SIG-M5 treated with dmso at 0.1 percent for 504 hours (cell line): ENCODE results near the gene SLC43A1.
A peak's percentile ranks its signal among the peaks of the same experiment; 100 is the strongest.

Experiments
- DNase-seq: peaks from one replicate; lab custom pipeline; 2025; ENCODE audit not compliant: unreplicated experiment; lab: John Stamatoyannopoulos, UW

SLC43A1 gene

DNA sequence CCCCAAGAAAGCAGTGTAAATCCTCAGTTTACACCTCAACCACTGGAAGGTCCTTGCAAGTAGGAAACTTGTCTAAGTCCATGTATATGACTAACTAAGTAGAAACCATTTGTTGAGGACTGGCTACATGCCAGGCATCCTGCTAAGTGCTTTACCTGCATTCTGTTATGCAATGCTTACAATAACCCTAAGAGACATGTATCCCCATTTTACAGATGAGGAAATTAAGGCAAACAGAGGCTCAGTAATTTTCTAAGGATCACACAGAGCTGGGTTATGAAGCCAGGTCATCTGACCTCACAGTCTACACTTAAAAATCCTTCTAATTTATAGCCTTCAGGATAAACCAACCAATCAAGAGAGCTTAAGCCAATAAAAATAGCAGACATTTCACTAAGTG lies 13.5 kb upstream of the SLC43A1 start:
- DNase-seq, result no peak

DNA sequence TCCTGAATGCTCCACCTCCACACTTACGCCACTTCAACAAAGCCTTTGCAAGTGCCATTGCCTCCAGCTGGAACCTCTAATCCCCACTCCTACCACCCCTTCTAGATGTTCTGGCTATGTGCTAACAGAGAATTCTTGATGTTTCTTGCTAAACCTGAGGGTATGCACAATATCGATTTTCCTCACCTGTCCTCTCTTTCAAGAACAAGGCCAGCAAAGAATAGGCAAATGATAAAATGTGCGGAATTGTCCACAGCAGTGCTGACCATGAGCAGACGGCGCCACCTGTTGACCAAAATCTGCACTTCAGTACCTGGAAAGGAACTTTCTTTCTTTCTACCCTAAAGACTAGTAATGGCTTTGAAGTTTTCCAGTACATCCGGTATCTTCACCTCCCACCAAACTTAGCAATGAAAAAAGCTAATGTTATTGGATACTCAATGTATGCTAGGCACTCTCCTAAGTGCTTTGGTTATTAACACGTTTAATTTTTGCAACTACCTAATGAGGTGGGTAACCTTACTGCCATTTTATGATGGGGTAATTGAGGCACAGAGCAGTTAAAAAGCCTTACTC lies 11.6 kb upstream of the SLC43A1 start:
- peak; percentile 34 for DNase-seq

DNA sequence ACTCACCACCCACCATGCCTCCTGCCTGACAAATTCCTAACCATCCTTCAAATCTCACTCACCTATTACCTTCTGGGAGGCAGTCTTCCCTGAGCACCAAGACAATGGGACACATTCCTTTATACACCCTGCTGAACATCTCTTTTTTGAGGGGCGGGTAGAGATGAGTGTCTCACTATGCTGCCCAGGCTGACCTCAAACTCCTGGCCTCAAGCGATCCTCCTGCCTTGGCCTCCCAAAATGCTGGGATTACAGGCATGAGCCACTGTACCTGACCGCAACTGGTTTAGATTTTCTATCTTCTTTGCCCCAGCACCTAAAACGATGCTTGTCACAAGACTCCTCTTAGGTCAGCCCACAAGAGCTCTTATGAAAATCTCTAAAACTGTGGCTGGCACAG lies 7.9 kb upstream of the SLC43A1 start:
- no peak for DNase-seq

DNA sequence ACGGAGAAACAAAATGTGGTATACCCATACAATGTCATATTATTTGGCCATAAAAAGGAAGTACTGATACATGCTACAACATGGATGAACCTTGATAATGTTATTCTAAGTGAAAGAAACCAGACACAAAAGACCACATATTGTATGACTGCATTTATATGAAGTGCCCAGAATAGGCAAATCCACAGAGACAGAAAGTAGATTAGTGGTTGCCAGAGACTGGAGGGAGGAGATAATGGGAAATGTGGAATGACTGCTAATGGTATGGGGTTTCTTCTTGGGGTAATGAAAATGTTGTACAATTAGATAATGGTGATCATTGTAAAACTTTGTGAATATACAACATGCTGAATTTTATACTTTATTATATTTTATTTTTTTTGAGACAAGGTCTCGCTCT lies 5.6 kb upstream of the SLC43A1 start:
- DNase-seq, result no peak

DNA sequence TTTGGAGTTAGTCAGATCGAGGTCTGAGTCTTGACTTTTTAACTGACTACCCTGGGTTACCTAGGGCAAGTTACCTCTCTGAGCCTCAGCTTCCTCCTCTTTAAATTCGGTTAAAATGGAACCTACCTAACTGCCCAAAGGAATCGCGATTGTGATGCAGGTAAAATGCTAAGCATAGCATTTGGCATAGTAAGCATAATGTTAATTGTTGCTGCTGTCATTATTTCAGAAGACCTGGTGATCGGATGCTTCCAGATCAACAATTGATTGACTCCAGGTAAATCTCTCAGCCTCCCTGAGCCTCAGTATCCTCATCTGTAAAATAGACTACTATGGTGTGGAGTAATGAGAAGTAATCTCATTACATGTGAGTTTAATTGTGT lies 550 bp upstream of the SLC43A1 start:
- DNase-seq, result no peak

DNA sequence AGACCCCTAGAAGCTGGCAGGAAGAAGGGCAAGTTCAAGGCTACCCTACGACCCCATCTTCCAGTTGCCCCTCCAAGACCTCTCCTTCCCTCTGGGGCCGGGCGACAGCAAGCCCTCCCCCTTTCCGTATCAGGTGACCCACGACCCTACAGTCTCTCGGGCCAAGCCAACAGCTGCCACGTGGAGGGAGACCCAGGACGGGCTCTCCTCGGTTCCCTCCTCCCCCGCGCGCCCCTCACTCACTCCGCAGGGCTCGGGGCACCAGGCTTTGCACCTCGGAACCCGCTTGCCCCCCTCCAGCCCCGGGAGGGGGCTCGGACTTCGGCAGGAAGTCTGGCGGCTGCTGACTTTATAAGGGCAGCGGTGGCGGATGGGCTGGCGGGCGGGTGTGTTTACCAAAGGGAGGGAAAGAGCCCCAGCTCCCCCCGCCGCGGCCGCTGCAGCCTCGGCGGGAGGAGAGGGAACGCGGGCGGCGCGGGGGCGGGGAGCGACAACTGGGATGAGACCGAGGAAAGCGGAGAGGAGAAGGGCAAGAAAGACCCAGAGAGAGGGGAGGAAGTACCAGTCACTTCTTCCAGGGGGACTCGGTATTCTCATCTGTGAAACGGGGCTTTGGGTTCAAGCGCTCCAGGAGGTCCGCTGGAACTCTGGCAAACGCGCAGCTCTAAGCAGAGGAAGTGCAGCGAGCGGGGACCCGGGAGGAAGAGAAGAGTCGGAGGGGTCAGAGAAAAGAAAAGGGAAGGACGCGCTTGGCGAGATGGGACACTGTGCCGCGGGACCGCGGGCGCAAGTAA lies 767 bp downstream of the SLC43A1 start:
- DNase-seq, result peak; percentile 42

DNA sequence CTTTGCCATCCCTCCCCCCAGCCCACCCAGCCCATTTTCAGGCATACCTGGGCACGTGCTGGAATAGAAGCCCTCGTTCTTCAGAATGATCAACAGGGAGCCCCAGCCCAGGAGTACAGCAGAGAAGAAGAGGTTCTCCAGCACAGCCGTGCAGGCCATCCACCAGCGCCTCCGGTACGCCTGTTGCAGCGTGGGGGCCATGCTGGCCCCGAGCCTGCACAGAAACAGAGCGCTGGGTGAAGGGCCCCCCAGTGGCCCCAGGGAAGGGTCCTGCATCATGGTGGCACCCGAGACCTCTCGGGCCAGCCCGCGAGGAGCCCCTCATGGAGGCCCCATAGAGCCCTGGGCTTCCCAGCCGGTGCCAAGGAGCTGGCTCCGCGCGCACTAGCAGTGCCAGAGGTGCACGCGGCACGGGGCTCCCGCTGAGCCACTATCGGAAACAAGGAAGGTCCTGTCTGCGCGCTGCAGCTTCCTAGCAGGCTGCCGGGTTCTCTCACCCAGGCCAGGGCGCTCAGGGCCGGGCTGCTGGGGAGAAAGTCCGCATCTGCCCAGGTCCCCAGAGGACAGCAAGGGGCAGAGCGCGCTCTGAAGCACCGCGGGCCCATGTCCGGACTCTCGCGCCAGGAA lies 1.5 kb downstream of the SLC43A1 start:
- DNase-seq, result peak; percentile 15

DNA sequence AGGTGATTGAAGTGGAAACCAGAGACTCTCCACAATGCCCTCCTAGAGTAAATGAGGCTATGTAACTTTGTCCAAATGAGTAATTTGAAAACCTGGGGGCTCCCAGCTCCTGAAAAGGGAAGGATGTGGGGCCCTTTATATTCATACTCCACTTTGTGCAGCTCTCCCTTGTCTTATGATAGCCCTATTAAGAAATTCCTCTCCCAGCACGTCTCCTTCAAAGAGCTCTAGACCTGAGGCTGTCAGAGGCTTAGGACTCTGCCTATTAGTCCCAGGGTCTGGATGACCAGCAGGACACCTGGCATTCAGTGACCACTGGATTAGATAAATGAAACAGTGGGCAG lies 2.1 kb downstream of the SLC43A1 start:
- peak; percentile 49 for DNase-seq

DNA sequence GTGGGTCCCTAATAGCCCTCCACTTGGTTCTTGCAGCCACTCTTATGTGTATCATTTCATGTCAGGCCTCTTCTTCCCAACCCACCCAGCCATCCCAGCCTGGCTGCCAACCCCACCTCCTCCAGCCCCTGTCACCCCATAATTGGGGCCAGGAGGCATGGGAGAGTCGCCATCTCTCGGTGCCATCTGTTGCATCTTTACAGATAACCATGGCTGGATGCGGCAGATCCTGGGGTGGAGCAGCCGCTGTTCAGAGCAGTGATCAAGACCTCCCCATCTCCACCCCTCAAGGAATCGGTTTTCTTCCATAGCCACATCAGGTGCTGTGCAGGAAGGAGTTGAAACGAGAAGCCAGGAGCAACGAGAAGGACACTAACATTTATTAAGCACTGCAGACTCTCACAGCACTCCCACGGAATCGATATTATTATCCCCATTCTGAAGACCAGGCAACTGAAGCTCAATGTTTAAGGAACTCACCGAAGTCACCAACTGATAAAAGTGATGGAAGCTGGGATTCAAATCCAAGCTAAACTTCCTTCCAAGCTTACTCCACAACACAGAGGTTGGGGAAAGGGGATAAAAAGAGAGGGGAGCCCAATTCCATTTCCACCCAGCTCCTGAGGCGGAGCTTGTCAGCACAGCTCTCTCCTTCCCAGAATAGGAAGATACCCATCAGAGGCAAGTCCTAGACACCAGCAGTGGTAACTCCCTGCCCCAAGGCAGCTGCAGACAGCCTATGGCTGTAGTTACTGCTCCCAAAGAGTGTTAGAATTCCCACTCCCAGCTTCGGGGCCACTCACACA lies 2.7 kb downstream of the SLC43A1 start:
- DNase-seq, result no peak

DNA sequence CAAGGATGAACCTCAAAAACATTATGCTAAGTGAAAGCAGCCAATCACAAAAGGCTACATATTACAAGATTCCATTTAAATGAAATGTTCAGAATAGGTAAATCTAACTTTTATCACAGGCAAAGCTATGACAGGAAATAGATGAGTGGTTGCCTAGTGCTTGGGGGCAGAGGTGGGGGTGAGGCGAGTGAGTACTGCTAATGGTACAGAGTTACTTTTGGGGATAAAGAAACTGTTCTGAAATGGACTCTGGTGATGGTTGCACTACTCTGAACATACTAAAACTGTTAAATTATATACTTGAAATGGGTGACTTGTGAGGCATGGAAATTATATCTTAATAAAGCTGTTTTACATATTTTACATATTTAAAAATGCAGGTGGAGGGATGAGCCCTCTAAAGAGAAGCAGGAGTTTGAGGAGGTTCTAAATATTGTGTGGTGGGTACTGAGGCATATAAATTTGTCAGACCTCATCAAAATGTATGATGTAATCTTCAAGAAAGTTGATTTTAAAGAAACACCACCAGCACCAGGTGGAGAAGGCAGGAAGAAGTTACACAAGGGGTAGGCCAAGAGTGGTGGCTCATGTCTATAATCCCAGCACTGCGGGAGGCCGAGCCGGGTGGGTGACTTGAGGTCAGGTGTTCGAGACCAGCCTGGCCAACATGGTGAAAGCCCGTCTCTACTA lies 3.6 kb downstream of the SLC43A1 start:
- no peak for DNase-seq

DNA sequence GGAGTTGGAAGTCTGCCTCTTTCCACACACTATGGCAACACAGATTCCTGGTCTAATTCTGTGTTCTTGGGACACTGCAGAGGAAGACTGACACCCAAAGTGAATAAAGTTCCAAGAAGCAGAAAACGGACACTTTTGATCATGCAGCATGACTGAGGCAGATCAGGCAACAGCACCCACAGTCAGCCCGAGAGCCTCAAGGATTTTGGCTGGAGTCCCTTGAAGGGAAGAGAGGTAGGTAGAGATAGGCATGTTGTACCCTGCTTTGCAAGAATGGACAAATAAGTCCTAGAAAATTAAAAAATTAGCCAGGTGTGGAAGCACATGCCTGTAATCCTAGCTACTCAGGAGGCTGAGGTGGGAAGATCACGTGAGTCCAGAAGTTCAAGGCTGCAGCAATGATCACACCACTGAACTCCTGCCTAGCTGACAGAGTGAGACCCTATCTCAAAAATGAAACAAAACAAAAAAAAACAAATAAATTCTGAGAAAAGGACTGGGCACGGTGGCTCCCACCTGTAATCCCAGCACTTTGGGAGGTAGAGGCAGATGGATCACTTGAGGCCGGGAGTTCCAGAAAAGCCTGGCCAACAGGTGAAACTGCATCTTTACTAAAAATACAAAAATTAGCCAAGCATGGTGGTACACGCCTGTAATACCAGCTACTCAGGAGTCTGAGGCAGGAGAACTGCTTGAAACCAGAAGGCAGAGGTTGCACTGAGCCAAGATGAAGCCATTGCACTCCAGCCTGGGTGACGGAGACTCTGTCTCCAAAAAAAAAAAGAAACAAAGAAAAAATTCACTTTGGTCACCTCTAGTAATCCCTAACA lies 6.9 kb downstream of the SLC43A1 start:
- no peak for DNase-seq

DNA sequence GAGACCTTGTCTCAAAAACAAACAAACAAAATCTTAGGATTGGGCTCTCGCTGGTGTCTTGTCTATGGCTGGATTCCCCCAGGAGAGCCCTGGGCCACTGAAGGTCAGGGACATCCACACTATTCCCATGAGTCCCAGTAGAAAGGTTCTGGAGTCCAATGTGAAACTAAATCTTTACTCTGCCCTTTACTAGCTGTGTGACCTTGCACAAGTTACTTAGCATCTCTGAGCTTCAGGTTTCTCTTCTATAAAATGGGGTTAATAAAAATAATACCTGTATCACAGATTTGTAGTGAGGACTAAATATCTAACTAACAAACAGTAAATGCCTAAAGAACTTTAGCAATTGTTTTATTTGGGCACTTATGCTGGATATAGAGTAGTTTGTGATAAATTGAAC lies 9.0 kb downstream of the SLC43A1 start:
- no peak for DNase-seq

DNA sequence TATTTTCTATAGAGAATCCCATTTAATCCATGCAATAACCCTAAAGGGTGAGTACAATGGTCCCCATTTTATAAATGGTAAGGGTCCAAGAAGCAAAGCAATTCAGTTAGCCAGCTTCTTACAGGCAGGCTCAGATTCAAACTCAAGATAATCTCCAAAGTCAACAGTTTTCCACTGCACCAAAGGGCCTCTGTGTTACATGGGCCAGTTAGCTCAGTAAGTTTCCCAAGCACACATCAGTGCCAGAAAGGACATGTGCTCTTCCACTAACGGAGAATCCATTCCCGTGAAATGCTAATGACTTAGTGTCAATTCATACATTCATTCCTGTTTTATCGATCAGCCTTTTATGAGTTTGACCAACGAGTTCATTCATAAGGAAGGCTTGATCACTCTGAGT lies 11.0 kb downstream of the SLC43A1 start:
- no peak for DNase-seq

DNA sequence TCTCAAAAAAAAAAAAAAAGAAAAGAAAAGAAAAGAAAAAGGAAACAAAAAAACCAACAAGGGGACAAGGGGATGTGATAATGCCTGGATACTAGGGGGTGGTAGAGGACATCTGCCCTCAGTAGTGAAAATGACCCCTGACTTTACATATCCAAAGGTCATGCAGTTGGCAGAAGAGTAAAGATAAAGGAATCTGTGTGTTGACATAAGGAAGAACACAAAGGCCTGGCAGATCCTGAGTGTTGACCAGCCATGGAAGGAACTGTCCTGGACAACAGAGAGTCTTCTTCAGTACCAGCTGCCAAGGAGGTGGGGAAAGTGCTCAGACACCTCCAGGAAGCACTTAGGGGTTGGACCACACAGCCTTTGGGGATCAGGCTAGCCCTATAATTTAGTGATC lies 12.6 kb downstream of the SLC43A1 start:
- no peak for DNase-seq

DNA sequence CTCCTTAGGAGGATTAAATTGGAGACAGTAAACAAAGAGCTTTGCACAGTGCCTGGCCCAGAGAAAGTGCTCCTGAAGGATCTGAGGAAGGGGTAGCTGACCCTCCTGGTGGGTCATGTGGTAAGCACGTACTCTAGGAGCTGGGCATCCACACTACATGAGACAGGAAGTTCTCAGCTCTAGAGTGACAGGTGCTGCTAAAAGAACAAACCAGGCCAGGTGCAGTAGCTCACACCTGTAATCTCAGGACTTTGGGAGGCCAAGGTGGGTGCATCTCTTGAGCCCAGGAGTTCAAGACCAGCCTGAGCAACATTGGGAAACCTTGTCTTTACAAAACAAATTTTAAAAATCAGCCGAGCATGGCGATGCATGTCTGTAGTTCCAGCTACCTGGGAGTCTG lies 13.1 kb downstream of the SLC43A1 start:
- no peak for DNase-seq

DNA sequence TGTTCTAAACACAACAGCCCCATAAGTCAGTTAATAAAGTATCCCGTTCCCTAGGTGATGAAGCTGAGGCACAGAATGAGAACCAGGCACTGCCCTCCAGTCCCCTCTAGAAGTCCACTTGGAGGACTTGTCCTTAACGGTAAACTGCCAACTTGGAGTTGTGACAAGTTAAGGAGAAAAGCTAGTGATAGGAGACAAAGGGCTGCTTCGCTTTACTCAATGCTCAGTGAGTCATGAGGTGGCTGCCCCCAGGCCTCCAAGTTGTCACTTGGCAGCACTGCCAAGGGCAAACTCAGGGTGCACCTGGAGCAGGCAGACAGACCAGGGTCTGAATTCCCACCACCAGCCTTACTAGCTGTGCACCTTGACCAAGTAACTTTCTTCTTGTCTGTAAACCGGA lies 13.5 kb downstream of the SLC43A1 start:
- DNase-seq, result no peak

DNA sequence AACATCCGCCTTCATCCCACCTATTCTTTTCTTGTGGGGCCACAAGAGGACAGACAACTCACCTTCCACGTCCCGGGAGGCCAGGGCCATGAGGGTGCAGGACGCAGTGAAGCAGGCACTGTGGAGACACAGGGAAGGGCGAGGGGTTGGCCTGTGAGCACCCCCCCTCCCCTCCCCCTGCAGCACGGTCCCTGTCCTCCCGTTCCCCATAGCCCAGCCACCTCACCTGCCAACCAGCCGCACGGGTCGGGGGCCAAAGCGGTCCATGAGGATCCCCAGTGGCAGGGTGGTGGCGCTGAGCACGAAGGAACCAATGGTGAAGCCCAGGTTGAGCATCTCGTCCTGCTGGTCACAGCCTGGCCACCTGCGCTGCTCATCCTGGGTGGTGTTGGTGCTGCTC lies 14.6 kb downstream of the SLC43A1 start:
- no peak for DNase-seq

DNA sequence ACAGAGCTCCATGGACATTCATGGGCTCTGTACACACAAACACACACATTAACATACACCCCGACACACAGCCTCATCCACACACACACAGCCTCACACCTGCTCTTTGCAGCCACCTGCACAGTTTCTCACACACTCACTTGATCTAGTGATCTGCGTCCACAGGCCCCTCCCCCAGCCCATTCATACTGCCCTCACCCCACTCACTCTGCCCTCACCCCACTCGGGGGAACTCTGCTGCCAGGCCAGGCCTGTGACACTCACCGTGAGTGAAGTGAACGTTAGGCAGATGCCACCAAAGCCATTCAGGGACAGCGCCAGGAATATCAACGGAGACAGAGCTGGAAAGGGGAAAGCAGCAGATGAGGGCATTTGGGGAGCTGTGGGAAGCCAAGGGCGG lies 15.0 kb downstream of the SLC43A1 start:
- DNase-seq, result no peak

DNA sequence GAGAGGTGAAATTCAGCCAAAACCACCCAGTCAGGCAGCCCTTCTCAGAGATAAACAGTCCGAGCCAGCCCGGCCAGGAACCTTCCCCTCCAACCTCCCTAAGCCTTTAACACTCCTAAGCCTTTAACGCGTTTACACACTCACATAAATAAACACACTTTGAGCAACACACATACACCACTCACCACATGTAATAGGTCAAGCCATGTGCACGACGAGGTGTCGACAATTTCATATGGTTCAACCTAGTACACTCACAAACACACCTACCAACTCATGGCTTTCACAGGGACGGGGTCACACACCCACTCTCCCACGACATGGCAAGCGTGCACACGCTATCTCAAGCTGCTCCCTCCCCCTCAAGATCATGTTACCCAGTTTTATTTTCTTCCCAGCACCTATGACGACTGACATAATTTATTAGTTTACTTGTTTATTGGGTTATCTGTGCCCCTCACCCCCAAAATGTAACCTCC lies 15.5 kb downstream of the SLC43A1 start:
- DNase-seq, result no peak

DNA sequence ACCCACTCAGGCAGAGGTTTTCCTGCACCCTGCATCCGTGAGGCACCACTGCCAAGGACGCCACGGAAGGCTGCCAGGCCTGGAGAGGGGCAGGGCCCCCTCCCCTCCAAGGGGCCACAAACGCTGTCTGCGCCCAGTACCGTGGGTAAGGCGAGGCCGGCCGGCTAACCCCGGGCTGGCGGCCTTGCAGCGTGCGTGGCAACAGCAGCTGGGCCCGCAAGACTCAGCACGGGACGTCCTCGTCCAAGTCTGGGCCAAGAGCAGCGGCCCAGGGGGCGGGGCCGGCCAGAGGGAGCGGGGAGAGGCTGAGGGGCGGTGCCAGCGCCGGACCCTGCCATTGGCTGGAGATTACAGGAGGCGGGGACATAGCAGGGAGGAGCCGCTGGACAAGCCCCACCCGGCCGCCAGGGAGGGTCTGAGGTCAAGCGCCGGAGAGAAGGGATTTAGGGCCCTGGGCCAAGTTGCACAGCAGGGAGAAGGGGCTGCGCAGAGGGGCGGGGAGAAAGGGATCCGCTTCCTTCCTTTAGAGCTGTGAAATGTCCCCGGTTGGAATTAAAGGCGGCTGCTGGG lies 16.0 kb downstream of the SLC43A1 start:
- no peak for DNase-seq
